HepG2 (cell line): Measurements from ENCODE around the gene CSRNP3.

Experiments
- ATF3 ChIP-seq: sonication (generic); formaldehyde crosslinking; IDR thresholded peaks from 2 replicates; pipeline ENCODE4 v1.4.0; 2020; ENCODE audit warnings: missing genetic modification reagents
- EZH2 ChIP-seq: conservative IDR thresholded peaks from 2 replicates; pipeline ENCODE4 v1.6.1; 2012; ENCODE audit warnings: mild to moderate bottlenecking, low read depth, low read length, moderate library complexity
- HDAC2 ChIP-seq: sonication (generic); formaldehyde crosslinking; IDR thresholded peaks from 2 replicates; pipeline ENCODE4 v1.4.0; 2020; ENCODE audit warnings: missing genetic modification reagents
- JUND ChIP-seq: sonication (generic); formaldehyde crosslinking; IDR thresholded peaks from 2 replicates; pipeline ENCODE4 v1.8.0; 2022; ENCODE audit warnings: mild to moderate bottlenecking, missing genetic modification reagents
- ZFX ChIP-seq: sonication (generic); formaldehyde crosslinking; IDR thresholded peaks from 2 replicates; pipeline ENCODE4 v1.4.0; 2020; ENCODE audit warnings: mild to moderate bottlenecking, low read depth, missing genetic modification reagents, moderate library complexity

GRCh38 chr2:165647409-165647808 lies 177.9 kb downstream of the CSRNP3 start:
- no peak for TF ChIP-seq ZFX (CRISPR knock-in tag)
- TF ChIP-seq JUND (CRISPR knock-in tag) = no peak
- no peak for TF ChIP-seq EZH2
- no peak for TF ChIP-seq ATF3 (CRISPR knock-in tag)
- no peak for TF ChIP-seq HDAC2 (CRISPR knock-in tag)
